NCI-H2107 (cell line): ENCODE measurements around the gene DPYD.

Experiments used
- DNase-seq: peaks from one replicate; lab custom pipeline; 2025; lab: John Stamatoyannopoulos, UW

The DPYD gene

DNA sequence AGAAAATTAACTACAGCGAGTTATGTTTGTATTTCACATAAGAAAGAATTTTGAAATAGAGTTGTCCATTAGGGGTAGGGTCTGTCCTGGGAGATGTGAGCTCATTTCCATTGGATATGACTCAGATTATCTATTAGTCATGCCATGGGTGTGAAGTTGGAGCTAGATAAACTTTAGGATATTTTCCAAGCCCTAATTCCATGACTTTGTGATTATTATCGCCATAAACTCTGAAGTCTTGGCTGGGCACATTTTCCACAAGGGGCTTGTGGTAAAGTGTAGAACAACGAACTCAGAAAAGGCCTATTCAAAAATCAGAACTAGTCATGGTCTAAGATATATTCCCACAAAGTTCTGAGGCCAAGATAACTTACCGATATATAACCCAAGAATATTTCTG, 396.6 kb downstream of the DPYD start:
- DNase-seq = no peak

DNA sequence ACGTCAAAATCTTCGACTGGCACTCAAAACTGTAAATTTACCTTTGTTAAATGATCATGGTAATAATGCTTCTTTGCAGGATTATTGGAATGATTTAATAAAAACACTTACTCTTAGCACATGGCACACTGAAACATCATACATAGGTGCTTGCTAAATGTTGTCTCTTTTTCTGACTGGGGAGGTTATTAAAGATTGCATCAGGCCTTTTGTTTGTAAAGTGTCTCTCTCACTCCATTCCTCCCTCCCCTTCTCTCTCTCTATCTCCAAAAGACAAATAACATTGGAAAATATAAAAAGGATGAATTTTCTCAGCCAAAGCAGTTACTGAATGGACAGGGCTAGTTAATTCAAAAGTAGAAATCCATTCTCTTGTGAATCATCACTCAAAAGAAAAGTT, 404.2 kb downstream of the DPYD start:
- no peak for DNase-seq

DNA sequence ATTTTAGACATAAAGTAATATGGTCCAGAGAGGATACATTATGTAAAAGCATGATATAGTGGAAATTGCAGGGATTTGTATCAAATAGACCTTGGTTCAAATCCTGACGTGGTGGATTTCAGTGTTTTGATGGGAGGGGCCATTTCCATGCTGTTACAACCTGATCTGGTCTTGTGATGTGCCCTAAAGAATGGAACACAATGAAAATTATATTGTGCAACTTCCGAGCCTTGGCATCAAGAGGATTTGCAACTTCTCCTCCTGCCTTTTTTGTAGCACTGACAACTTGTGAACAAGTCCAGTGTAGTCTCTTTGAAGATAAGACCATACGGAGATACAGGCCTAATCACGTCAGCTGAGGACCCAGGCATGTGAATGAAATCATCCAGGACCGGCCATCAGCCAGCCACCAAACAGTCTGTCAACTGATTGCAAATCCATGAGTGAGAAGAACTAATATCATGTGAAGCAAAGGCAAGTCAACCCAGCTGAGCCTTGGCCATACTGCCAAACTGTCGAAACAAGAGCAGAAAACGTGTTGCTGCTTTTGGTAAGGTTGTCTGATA, 412.1 kb downstream of the DPYD start:
- DNase-seq = no peak

DNA sequence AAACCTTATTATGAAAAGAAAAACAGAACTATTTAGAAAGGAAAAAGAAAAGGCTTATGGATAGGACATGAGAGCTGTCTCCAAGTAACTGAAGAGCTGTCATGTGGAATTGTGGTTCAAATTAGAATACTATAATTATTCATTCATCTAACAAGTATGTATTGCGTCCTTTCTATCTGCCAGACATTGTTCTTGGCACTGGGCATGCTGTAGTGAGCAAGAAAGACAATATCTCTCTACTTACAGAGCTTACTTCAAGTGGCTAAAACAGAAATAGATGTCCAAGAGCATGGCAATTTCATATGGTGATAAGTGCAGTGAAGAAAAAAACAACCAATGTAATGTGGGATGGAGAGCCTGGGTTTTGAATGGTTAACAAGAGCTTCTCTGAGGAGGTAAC, 413.0 kb downstream of the DPYD start:
- DNase-seq = no peak

DNA sequence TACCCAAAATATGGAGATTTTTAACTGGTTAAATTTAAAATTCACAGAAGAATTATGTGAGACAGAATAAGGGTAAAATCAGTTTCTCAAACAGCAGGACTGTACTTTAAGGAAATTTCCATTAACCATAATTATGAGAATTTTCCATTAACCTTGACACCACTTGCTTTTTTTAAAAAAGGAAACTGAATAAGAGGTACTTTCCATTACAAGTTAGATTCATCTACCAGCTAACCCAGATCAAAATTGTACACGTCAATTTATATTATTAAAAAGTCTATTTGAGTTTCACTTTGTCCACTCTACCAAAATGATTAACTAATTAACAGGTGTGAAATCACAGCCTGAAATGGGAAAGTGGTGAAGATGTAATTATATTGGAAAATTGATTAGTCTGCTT, 414.5 kb downstream of the DPYD start:
- no peak for DNase-seq

DNA sequence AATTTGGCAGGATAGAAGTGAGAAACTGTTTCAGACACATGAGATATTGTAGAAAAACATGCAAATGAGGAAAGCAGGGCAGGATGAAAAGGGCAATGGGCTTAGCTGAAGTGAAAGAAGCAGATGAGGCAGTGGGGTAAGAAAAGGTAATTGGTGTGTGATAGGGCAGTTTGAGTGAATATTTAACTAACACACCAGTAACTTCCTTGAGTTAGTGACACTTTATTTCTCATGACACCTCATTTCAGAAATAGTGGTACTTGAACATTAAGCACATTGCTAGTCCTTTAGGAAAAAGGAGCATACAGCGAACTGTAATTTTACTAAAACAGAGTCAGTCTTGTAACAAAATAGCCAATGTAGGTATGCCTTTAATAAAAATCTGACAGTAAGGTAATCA, 415.0 kb downstream of the DPYD start:
- no peak for DNase-seq

DNA sequence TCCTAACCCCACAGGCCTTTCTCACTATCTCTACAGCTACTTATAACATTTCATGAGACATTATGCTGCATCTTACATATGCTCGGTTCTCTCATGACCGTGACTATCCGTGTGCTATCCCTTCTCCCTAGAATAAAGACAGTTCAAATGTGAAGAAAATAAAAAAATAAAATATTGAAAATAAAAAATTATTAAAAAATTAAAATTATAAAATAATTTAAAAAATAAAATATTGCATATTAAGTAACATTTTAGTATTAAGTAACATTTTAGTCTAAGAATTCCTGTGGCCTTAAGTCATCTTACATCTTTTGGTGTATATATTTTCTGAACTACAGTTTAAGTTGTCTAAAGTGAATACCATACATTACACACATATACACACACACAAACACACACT, 415.5 kb downstream of the DPYD start:
- DNase-seq = no peak

DNA sequence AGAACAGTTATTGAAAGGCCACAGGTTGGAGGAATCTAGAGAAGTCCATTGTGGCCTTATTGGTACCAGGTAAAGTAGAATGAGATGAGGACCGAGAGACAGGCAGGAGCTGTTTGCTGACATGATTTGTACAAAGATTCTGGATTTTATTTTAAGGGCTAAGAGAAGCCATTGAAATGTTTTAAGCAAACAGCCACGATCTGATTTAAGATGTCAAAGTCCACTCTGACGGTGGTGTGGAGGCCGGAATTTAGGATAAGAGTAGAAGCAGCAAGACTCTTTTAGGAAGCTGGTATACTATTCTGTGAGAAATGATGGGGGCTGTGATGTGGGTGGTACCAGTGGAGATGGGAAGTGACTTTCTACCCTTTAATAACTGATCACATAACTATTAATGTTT, 418.5 kb downstream of the DPYD start:
- no peak for DNase-seq

DNA sequence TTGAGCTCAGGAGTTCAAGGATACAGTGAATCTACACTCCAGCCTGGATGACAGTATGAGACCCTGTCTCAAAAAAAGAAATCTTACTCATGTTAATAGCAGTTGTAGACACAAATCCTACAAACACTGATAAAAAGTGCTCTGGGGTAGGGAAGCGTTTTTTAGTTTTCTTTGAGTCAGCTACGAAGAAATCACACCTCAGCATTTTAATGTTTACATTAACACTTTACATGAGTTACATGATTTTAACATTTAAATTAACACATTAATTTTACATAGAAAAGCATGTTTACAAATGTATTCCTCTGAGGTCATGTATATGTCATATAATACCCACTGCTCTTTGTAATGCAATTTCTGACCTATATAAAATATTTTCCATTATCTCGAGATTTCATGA, 419.2 kb downstream of the DPYD start:
- DNase-seq = no peak

DNA sequence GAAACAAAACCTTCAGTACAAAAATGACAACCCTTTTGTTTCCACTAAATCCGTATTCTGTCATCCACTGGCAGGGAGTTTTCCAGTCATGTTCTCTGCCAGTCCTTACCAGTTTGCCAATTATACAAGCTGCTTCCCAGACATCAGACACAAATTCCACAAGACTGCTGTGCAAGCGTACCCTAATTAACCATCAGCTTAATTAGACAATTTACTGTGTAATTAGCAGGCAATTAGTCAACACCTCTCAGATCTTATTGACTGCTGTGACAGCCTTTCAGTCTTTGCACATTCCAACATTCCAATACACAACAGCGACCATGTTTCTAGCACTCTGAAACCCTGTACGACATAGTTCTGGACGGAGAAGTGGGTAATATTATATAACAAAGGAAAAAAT, 420.1 kb downstream of the DPYD start:
- DNase-seq = no peak

DNA sequence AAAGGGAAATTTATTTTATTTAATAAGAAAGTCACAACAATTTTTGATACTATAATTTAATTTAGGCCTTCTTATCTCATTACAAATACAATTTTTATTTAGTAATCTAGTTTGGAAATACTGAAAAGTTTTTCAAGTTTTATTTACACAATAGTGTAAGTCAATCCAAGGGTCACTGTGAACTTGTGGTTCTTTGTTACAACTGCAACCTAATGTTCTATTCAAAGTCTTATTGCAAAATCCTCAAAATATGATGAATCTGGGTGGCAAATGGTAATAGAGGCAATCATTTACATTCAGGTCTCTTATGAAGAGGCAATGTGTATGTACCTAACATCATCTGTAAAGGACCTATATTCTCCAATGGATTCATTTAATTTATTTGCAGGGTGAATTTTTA, 421.2 kb downstream of the DPYD start:
- DNase-seq = no peak

DNA sequence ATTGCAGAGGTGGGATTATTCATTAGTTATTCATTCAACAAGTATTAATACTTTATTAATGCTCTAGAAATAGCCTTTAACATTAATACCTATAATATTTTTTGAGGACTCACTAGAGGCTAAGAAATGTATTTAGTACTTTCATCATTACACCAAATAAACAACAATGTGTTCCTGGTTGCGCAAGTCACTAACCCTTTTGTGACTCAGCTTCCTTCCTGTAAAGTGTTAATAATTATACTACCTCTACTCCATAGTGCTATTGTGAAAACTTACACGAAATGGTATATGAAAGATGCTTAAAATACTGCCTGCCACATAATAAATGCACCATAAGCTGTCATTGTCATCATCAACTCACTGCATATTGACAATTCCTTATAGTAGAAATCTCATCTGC, 431.0 kb downstream of the DPYD start:
- no peak for DNase-seq

DNA sequence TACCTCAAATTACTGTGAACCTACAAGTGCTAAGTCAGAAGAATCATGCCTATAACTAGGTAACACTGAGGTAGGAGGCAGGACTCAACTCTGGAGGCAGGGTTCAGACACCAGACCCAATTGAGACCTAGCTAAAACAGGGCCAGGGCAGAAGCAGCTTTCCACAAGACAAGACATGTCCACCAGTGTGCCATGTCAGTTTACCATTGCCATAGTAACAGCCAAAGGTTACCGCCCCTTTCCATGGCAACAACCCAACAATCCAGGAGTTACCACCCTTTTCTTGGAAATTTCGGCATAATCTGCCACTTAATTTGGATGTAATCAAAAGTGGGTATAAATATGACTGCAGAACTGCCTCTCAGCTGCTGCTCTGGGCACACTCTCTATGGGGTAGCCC, 432.3 kb downstream of the DPYD start:
- DNase-seq = no peak

DNA sequence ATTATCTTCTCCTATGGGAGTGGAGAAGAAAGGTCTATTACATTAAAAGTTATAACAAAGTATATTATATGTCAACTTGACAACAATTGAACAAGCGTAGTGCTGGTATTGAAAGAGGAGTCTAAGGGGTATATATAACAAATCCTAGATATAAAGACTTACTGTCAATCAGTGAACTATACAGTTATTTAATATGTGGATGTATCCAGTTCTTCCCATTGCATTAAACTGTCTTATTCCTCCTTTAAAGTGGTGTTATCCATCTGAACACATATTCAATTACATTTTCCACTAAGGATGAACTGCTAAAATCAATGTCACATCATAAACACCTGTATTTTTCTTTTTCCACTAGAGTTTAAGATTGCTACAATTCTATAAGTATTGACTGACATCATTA, 438.8 kb downstream of the DPYD start:
- DNase-seq = no peak

DNA sequence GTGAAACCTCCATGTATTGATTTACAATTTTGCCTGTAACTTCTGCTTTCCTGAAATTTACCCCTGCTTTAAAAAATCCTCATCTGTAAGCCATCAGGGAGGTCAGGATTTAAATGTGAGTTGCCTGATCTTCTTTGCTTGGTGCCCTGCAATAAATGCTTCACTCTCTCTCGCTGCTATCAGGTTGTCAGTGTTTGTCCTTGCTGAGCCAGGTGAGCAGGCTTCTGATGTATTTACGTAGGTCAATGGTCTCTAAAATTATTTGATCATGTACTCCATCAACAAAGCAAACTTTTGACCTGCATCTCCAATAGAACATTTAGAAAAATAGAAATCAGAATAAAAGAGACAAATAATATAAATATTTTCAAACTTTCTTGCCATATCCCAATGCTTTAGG, 453.4 kb downstream of the DPYD start:
- no peak for DNase-seq

DNA sequence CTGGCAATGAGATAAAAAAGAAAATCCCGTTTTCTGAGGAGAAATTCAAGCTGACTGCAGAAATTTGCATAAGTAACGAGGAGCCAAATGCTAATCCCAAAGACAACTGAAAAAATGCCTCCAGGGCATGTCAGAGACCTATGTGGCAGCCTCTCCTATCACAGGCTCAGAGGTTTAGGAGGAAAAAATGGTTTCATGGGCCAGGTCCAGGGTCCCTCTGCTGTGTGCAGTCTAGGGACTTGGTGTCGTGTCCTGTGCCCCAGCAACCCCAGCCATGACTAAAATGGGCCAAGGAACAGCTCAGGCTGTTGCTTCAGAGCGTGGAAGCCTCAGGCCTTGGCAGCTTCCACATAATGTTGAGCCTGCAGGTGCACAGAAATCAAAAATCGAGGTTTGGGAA, 456.5 kb downstream of the DPYD start:
- DNase-seq = no peak

DNA sequence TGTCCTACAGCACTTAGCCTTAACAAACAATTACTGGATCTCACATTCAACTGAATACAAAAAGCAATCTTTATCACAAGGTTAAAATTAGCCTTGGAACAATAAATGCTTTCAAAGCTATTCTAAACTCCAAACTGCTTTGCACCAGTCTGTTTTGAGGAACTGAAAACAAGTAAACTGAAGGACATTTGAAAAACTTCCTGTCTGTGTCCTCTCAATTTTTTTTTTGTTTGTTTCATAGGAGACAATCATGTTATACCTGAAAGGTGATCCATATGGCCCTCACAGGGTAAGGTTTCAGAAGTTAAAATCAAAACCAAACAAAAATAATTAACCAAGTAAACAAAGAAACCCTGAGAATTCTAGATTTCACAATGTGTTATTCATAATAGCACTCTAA, 459.1 kb downstream of the DPYD start:
- no peak for DNase-seq

DNA sequence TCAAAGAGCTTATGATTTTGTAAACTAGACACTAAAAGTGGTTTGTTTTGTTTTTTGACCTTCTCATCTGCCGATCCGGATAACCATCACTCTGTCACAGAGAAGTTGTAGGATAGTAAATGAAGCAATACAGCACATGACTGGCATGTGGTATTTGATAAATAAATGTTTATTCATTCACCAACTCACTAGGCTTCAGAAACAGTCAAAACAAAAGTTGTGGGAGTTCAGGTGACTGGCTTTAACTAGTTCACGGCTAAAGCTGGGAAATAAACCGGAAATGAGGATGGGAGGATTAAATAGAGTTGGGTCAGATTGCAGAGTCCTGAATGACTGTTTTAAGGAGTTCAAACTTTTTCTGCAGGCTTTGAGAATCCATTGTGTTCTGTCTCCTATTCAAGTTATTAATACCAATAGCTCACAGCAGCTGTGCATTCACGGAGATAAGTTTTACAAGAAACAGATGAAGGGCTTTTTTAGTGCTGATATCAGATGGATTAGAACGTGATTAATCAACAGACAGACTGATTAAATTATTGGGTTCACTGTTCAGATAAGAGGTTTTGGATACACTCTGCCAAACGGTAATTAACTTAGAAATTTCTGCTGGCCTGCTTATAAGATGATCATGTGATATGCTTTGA, 463.3 kb downstream of the DPYD start:
- DNase-seq = no peak

DNA sequence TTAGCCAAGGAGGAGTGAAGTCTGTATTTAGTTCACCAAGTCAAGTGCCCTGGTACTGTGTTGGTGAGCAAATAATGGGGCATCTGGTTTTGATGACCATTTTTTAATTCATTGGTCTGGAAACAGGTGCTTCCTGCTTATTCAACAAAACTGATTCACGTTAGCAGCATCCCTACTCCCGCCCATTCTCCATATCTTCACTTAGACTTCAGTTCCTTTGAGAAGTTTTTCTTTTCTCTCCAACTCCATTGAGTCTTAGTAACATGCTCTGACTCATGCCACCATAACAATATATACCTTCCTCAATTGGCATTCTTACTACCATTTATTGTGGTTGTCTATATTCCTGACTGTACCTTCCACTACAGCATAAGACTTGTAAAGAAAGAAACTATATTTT, 468.9 kb downstream of the DPYD start:
- no peak for DNase-seq

DNA sequence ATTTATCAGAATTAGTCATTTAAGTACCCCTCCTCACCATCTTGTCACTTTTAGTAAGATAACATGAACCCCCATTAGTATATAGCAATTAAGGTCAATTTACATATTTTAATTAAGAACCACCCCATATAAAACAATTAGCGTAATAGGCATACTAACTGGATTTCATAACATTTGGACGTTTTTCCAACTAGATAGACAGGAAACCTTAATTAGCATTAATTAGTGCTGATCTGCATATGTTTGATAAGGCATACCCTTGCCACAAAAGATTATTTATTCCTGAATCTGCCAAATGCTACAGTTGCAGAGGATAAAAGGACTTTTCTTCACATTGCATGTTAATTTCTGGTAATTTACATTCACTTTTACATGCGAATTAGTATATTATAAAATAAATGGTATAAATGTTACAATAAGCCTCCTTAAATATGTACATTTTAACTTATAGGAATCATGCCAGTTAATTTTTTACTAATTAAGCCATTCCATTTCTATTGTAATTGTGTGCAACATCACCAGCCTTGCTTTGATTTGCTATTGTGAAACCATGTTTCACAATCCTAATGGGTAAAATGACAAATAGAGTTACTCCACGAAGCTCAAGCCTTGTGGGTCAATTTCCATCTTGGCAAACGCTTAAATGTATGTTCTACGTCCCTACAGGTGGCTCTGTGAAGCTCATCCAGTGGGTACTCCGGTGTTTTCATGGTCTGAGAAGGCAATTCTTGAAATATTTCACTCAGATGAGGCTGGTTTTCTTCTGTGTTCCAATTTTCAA, 469.6 kb downstream of the DPYD start:
- DNase-seq = no peak

DNA sequence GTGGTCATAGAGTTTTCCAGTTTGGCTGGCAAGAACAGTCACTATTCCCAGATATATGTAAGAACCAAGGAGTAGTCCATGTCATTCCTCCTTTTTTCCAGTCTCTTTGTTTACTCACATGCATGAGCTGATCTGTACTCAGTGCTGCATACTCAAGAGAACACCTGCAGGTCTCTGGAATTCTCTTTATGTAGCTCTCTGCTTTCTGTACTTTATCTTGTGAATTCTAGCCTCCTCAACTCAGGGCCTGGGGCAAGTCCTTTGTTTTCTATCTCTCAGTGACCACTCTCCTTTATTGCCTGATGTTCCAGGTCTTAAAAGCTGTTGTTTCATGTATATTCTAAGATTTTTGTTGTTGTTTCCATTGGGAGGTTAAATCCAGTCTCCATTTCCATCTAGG, 478.9 kb downstream of the DPYD start:
- no peak for DNase-seq

DNA sequence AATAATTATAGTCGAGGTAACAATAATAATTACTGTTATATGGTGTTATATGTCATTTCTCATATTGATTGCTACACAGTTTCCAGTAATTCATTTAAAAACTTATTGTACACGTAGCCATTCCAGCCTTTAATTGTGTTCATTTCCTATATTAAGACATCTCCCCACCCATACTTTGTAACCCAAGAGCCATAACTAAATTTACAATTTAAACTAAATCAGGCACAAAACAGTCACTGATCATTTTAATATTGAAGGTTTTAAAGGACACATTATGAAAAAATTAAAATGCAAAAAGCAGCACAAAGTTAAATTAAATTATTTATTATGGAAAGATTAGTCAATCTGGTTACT, 487.0 kb downstream of the DPYD start:
- no peak for DNase-seq

DNA sequence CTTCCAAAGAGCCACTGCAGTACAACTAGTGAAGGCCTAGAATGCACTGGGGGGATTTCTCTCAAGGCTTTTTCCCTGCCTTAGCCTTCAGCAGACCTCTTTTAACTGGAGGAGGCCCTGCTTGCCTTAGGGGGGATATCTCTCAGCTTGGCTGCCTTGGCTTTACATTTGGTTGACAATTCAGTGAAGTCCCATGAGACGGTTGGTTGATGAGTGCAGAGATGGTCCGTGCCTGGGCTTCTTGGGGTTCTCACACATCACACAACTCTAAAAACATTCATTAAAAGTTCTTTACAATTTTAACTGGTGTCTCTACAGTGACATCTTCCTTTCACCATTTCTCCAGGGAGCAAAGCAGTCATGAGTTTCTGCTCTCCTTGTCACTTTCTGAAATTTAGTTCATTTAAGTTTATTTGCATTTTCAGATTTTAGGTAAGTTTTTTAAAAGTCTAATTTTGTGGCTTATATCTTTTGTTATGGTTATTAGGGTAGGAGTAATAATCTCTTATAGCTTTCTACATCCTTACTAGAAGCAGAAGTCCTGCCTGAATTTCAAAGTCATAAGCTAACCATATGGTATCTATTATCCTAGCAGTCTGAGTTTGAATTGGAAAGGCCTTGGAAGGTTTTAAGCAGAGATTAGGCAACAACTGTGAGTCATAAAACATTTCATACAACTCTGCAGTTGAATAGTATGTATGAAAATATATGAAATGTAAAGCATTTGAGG, 487.6 kb downstream of the DPYD start:
- DNase-seq = no peak
